Panc1 (cell line): ENCODE results near the gene GP9. TPM values are rescaled to one million over a fixed set of nuclear protein-coding genes. Genes with fewer than 3 reads are reported as not detected.

Source experiments
- ATAC-seq: fragments of 200-7000 bp; cut with Tn5 transposase; 2 replicates; pipeline ENCODE4 v1.9.1; 2020; ENCODE audit warnings: mild to moderate bottlenecking, moderate library complexity
- BruUV-seq: library from RNA; stranded (reverse); fragments of 400-500 nt; replicated peaks from 2 replicates; lab custom pipeline; 2021; lab: Mats Ljungman, UMichigan
- CTCF ChIA-PET: fragments of 300-600 bp; sonication (Branson Sonifier 250); formaldehyde crosslinking; loops from one replicate; lab custom pipeline; 2022; ENCODE audit warnings: antibody characterized with exemption; lab: Charles Lee
- POLR2A ChIA-PET: fragments of 300-600 bp; sonication (Branson Sonifier 250); formaldehyde crosslinking; loops from one replicate; lab custom pipeline; 2022; ENCODE audit warnings: antibody characterized with exemption; lab: Charles Lee
- DNase-seq: peaks from one replicate; pipeline ENCODE4 v3.0.0-alpha.2; 2010; ENCODE audit warnings: low read depth, low spot score
- H3K27ac ChIP-seq: 2 replicates; pipeline ENCODE4 v1.5.1; 2011; ENCODE audit warnings: mild to moderate bottlenecking, low read length, inconsistent platforms
- H3K27me3 ChIP-seq: fragments of 200-500 bp; sonication (Bioruptor generic); 2 replicates; pipeline ENCODE4 v1.6.0; 2014; ENCODE audit warnings: low read length, inconsistent platforms; ENCODE audit not compliant: control insufficient read depth, insufficient read depth
- H3K36me3 ChIP-seq: fragments of 200-500 bp; sonication (Bioruptor generic); 2 replicates; pipeline ENCODE4 v1.5.1; 2014; ENCODE audit warnings: inconsistent platforms, mild to moderate bottlenecking, low read length, moderate library complexity; ENCODE audit not compliant: control insufficient read depth, insufficient read depth
- H3K4me1 ChIP-seq: 2 replicates; pipeline ENCODE4 v1.5.1; 2011; ENCODE audit warnings: inconsistent platforms, mild to moderate bottlenecking, low read length, moderate library complexity; ENCODE audit not compliant: control insufficient read depth, insufficient read depth
- H3K4me3 ChIP-seq, 2 experiments: 2 replicates each; pipeline ENCODE4 v1.5.1; 2011 to 2012; ENCODE audit warnings: low read depth in 2 of 2, low read length in 2 of 2, mild to moderate bottlenecking in 2 of 2, inconsistent platforms in 1 of 2, moderate library complexity in 1 of 2
- H3K9me3 ChIP-seq: fragments of 200-500 bp; sonication (Bioruptor generic); 2 replicates; pipeline ENCODE4 v1.5.1; 2014; ENCODE audit warnings: low read depth, mild to moderate bottlenecking, inconsistent platforms, low read length, moderate library complexity; ENCODE audit not compliant: control insufficient read depth, insufficient read depth
- CTCF ChIP-seq: fragments of 450-650 bp; IDR thresholded peaks from 2 replicates; pipeline ENCODE4 v1.5.1; 2017; ENCODE audit warnings: mild to moderate bottlenecking
- POLR2AphosphoS5 ChIP-seq: IDR thresholded peaks from 2 replicates; pipeline ENCODE4 v1.6.1; 2012; ENCODE audit warnings: mild to moderate bottlenecking, low read depth, low read length, moderate library complexity
- SIN3A ChIP-seq: IDR thresholded peaks from 2 replicates; pipeline ENCODE4 v1.6.1; 2012; ENCODE audit warnings: low read depth, mild to moderate bottlenecking, low read length, moderate library complexity, borderline replicate concordance; ENCODE audit not compliant: insufficient read depth
- TCF7L2 ChIP-seq: IDR thresholded peaks from 2 replicates; pipeline ENCODE4 v1.6.1; 2011; ENCODE audit warnings: mild to moderate bottlenecking, low read depth, low read length, inconsistent platforms
- in situ Hi-C: cut with HindIII; loops from 2 replicates; pipeline ENCODE4 v1.10.0; 2016; ENCODE audit warnings: low sequenced_read_pairs, low pct_unique_long_range_greater_than_20kb
- intact Hi-C: fragments of 100-400 bp; cut with micrococcal nuclease; formaldehyde crosslinking; loops from one replicate; pipeline ENCODE4 v1.10.0; 2022; ENCODE audit not compliant: unreplicated experiment
- total RNA-seq: library from RNA; stranded (reverse); gene quantifications from one replicate; pipeline ENCODE4 v1.2.1, GENCODE V29; 2021; ENCODE audit not compliant: unreplicated experiment
- TF ChIP-seq, protein P1 (sequence below), 2 experiments: IDR thresholded peaks; 2 replicates each; pipeline ENCODE4 v1.6.1; 2011 to 2012; ENCODE audit warnings: low read depth in 2 of 2, control low read depth in 1 of 2, low read length in 1 of 2, mild to moderate bottlenecking in 1 of 2, moderate library complexity in 1 of 2; ENCODE audit not compliant: insufficient read depth in 1 of 2

GP9 gene
- total RNA-seq, 1 experiment from 2014 or later, result not detected

DNA sequence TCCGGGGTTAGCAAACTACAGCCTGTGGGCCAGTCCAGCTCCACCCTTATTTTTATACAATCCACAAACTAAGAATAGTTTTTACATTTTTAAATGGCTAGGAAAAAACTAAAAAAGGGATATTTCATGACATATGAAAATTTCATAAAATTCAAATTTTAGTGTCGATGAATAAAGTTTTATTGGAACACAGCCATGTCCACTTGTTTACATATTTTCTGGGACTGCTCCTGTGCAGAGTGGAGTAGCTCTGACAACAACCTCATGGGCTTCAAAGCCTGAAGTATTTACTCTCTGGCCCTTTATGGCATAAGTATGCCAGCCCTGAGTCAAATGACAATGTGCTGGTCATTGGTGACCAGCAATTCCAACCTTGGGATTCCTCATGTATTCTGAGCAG lies 42.3 kb upstream of the GP9 start:
- H3K36me3 ChIP-seq, result no peaks in the 10 kb centered on the region
- no peak overlapping the region for H3K27ac ChIP-seq
- no peaks in the 10 kb centered on the region for H3K4me1 ChIP-seq
- DNase-seq (no peak), ATAC-seq (no peak)
- in situ Hi-C loops, result no loop called here
- intact Hi-C loops, result no loop called here
- CTCF ChIA-PET, result no interaction called here
- no peaks in the 10 kb centered on the region for H3K27me3 ChIP-seq
- no peak overlapping the region for H3K4me3 ChIP-seq
- POLR2A ChIA-PET, result no interaction called here
- no peaks in the 10 kb centered on the region for H3K9me3 ChIP-seq
- BruUV-seq, result no TSS peak
- TF ChIP-seq, protein P1, sequence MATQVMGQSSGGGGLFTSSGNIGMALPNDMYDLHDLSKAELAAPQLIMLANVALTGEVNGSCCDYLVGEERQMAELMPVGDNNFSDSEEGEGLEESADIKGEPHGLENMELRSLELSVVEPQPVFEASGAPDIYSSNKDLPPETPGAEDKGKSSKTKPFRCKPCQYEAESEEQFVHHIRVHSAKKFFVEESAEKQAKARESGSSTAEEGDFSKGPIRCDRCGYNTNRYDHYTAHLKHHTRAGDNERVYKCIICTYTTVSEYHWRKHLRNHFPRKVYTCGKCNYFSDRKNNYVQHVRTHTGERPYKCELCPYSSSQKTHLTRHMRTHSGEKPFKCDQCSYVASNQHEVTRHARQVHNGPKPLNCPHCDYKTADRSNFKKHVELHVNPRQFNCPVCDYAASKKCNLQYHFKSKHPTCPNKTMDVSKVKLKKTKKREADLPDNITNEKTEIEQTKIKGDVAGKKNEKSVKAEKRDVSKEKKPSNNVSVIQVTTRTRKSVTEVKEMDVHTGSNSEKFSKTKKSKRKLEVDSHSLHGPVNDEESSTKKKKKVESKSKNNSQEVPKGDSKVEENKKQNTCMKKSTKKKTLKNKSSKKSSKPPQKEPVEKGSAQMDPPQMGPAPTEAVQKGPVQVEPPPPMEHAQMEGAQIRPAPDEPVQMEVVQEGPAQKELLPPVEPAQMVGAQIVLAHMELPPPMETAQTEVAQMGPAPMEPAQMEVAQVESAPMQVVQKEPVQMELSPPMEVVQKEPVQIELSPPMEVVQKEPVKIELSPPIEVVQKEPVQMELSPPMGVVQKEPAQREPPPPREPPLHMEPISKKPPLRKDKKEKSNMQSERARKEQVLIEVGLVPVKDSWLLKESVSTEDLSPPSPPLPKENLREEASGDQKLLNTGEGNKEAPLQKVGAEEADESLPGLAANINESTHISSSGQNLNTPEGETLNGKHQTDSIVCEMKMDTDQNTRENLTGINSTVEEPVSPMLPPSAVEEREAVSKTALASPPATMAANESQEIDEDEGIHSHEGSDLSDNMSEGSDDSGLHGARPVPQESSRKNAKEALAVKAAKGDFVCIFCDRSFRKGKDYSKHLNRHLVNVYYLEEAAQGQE (IDR thresholded peaks at IDR 0.05; ENCODE audit: insufficient read depth in 1 of 2, low read depth in 2 of 2, low read length in 1 of 2), result no peak
- TF ChIP-seq POLR2AphosphoS5 (no peak), TCF7L2 (no peak), SIN3A (no peak), CTCF (no peak)

DNA sequence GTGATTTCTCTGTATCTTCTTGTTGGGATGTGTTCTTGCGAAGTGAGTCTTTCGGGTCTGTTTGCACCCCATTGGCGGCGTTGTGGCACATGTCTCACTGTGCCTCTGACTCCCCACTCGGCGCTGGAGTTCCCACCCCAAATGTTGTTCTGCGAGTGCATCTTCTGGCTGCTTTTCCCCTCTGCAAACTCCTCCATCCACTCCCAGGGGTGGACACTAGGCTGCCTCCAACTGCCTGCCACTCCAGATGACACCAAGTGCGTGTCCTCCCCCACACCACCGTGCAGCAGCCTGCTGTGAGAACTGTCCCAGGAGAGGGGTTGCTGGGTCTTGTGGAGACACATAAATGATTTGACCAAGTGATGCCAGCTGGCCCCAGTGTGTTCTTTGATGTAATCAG lies 41.8 kb upstream of the GP9 start:
- in situ Hi-C loops (no loop called here), intact Hi-C loops (no loop called here)
- ATAC-seq, result no peak
- Histone ChIP-seq H3K36me3 (no peaks in the 10 kb centered on the region), H3K4me1 (no peaks in the 10 kb centered on the region), H3K27ac (no peak overlapping the region), H3K4me3 (no peak overlapping the region), H3K9me3 (no peaks in the 10 kb centered on the region), H3K27me3 (no peaks in the 10 kb centered on the region)
- no peak for DNase-seq
- ChIA-PET POLR2A (no interaction called here), CTCF (no interaction called here)
- no TSS peak for BruUV-seq
- TF ChIP-seq TCF7L2, result no peak
- TF ChIP-seq, protein P1 (IDR thresholded peaks at IDR 0.05; ENCODE audit: insufficient read depth in 1 of 2, low read depth in 2 of 2, low read length in 1 of 2), result no peak
